ENCODE data around the gene GZMM.

GRCh38 chr19:517721-518597, 25.9 kb upstream of the GZMM start:
- TF ChIP-seq CTCF (IDR thresholded peaks at IDR 0.05), result no peak
- no peak for TF ChIP-seq POLR2A (IDR thresholded peaks at IDR 0.05)
